Measurements from ENCODE around the gene POLR1B. TPM values are rescaled to one million over a fixed set of nuclear protein-coding genes. Genes with fewer than 3 reads are reported as not detected.
A peak's percentile ranks its signal among the peaks of the same experiment; 100 is the strongest.
"Not testable (repeated sequence)": the region's sequence is repeated elsewhere in the genome, so short reads cannot be mapped to it uniquely, and the experiment has no call there.

POLR1B gene, protein sequence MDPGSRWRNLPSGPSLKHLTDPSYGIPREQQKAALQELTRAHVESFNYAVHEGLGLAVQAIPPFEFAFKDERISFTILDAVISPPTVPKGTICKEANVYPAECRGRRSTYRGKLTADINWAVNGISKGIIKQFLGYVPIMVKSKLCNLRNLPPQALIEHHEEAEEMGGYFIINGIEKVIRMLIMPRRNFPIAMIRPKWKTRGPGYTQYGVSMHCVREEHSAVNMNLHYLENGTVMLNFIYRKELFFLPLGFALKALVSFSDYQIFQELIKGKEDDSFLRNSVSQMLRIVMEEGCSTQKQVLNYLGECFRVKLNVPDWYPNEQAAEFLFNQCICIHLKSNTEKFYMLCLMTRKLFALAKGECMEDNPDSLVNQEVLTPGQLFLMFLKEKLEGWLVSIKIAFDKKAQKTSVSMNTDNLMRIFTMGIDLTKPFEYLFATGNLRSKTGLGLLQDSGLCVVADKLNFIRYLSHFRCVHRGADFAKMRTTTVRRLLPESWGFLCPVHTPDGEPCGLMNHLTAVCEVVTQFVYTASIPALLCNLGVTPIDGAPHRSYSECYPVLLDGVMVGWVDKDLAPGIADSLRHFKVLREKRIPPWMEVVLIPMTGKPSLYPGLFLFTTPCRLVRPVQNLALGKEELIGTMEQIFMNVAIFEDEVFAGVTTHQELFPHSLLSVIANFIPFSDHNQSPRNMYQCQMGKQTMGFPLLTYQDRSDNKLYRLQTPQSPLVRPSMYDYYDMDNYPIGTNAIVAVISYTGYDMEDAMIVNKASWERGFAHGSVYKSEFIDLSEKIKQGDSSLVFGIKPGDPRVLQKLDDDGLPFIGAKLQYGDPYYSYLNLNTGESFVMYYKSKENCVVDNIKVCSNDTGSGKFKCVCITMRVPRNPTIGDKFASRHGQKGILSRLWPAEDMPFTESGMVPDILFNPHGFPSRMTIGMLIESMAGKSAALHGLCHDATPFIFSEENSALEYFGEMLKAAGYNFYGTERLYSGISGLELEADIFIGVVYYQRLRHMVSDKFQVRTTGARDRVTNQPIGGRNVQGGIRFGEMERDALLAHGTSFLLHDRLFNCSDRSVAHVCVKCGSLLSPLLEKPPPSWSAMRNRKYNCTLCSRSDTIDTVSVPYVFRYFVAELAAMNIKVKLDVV
- total RNA-seq (10 to 100 TPM in 3 of 4 donors, 1 to 10 TPM in 1; 9.9 to 13.8 (median 10.7) TPM), polyA plus RNA-seq (3.1 TPM)
- long read RNA-seq, donor 1, full-length matches to known transcripts, result 15 of 20 reads
- long read RNA-seq, donor 1, partial matches to known transcripts, result 4 of 20 reads
- long read RNA-seq, donor 1, other reads (novel, unspliced or antisense), result 1 of 20 reads
- long read RNA-seq, donor 2, full-length matches to known transcripts, result 9 of 9 reads
- long read RNA-seq, donor 2, partial matches to known transcripts, result 0 of 9 reads
- long read RNA-seq, donor 2, other reads (novel, unspliced or antisense), result 0 of 9 reads
- long read RNA-seq, donor 3, full-length matches to known transcripts, result 40 of 47 reads
- long read RNA-seq, donor 3, partial matches to known transcripts, result 3 of 47 reads
- long read RNA-seq, donor 3, other reads (novel, unspliced or antisense), result 4 of 47 reads
- long read RNA-seq, donor 4, full-length matches to known transcripts, result 7 of 8 reads
- long read RNA-seq, donor 4, partial matches to known transcripts, result 0 of 8 reads
- long read RNA-seq, donor 4, other reads (novel, unspliced or antisense), result 1 of 8 reads

DNA sequence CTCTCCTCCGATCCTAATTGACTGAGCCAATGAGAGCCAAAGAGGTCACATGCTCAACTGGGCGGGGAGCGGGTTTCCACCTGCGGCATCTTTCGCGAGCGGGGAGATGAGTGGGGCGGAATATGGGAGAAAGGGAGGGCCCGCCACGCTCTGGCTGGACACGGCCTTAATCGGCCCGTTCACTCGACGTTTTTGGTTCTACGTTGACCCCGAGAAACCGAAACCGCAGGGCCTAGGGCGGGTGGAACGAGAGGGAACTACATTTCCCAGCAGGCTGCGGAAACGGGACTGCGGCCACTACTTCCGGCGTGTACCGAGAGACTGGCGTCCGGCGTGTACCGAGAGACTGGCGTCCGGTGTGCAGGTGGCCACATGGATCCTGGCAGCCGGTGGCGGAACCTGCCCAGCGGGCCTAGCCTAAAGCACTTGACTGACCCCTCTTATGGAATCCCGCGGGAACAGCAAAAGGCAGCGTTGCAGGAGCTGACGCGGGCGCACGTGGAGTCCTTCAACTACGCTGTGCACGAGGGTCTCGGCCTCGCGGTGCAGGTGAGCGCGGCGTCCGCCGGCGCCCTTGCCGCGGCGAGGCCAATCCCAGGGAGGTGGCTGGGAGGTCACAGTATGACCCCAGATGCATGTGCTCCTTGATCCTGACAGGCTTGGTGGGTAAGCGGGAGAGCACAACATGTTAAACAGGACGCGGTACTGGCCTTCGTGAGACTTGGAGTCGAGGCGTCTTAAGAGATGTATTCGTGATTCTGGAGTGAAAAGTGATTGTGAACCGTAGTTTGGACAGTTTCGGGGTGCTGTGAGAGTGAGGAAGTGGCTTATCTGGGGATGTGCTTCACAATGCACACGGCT is at the start of gene POLR1B:
Gene POLR1B, plus strand, starts transcription at position 343 of the 861 bp plus-strand sequence. Its CDS starts 30 bp downstream, at position 373.
- intact Hi-C loops (cut with DNase I), result no loop called here
- WGBS, result under 1% methylated on average over 67 of the region's 67 CpGs

DNA sequence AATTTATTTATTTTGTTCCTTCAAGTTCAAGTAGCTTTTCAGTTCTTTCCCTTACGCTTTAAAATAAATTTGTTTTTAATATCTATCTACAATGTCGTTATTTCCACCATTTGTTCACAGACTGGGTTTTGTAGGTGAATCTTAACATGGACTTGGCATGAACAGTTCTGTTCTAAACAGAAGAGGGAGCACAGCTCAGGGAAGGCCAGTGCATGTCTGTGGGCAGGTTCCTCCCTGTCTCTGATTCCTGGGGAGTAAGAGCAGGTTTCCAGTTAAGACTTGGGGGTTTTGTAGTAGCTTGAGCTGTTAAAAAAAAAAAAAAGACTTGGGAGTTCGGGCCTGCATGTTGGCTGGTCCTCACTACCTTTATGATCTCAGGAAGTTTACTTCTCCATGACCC is 49.2 kb upstream of the POLR1B start:
- WGBS, result 92% methylated on average over 3 of the region's 3 CpGs
- H3K27me3 ChIP-seq (ENCODE audit: control insufficient read depth, insufficient read depth), result no peaks in the 10 kb centered on the region
- ATAC-seq (no peak), DNase-seq (no peak)
- H3K27ac ChIP-seq (ENCODE audit: low read length), result no peak overlapping the region
- intact Hi-C loops (cut with DNase I), result no loop called here
- no peak overlapping the region for H3K4me3 ChIP-seq (ENCODE audit: low read length)
- no peaks in the 10 kb centered on the region for H3K9me3 ChIP-seq (ENCODE audit: control insufficient read depth, low read length)
- H3K4me1 ChIP-seq (ENCODE audit: control insufficient read depth, insufficient read depth, low read length), result no peaks in the 10 kb centered on the region

More for the DNA sequence above, at the start of gene POLR1B:
- Histone ChIP-seq H3K4me1 (ENCODE audit: control insufficient read depth, insufficient read depth, low read length) (peaks cover 2% of the 10 kb centered on the region), H3K27ac (ENCODE audit: low read length) (peak within 1 kb of the TSS; percentile 81), H3K4me3 (ENCODE audit: low read length) (peak within 1 kb of the TSS; percentile 77), H3K27me3 (ENCODE audit: control insufficient read depth, insufficient read depth) (no peaks in the 10 kb centered on the region), H3K9me3 (ENCODE audit: control insufficient read depth, low read length) (no peaks in the 10 kb centered on the region)
- ATAC-seq (peak; percentile 97 to 98), DNase-seq (peak; percentile 86 to 93 (median 92))

DNA sequence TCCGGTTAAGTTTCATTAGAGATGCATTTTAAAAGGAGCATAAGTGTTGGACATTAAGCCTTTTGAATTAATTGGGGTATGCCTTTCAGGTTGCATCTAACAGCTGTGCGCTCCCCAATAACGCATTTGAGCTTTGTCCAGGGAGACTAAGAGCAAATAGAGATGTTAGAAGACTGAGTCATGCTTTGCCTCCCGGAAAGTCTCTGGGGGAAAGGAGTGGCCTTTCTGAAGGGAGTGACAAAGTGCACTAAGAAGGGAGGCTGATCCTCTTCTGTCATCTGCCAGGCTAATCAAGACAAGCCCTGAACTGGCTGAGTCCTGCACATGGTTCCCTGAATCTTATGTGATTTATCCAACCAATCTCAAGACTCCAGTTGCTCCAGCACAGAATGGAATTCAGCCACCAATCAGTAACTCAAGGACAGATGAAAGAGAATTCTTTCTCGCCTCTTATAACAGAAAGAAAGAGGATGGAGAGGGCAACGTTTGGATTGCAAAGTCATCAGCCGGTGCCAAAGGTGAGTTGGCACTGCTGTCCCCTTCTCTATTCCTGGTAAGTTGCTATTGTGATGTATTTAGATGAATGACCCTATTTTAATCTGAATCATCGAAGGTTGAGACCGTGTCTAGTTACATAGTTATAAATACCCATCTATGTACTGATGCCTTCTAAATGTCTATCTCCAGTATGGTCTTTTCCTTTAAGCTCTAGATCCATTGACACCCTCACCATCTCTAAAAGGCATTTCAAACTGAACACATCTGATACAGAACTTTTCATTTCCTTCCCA is 48.2 kb upstream of the POLR1B start:
- intact Hi-C loops (cut with DNase I), result no loop called here
- Histone ChIP-seq H3K27ac (ENCODE audit: low read length) (no peak overlapping the region), H3K27me3 (ENCODE audit: control insufficient read depth, insufficient read depth) (no peaks in the 10 kb centered on the region), H3K4me1 (ENCODE audit: control insufficient read depth, insufficient read depth, low read length) (no peaks in the 10 kb centered on the region), H3K4me3 (ENCODE audit: low read length) (no peak overlapping the region), H3K9me3 (ENCODE audit: control insufficient read depth, low read length) (no peaks in the 10 kb centered on the region)
- ATAC-seq, result peak in 1 of 2 donors; percentile 68
- WGBS, result 68% methylated on average over 9 of the region's 9 CpGs
- DNase-seq, result no peak

DNA sequence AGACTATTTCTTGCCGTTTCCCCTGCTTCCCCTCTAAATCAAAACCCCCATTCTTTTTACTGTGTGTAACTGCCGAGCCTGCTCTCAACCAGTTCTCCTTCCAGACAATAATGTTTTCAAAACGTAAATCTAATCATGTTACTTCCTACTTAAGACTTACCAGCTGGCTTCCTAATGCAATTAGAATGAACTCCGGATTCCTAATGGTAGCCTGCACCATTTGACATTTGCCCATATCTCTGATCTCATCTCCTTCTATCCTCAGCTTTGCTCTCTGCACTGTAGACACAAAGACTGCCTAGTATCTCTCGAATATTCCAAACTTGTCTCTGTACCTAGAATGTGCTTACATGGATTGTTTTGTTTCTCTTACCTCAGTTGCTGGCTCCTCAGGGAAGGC is 47.4 kb upstream of the POLR1B start:
- H3K4me3 ChIP-seq (ENCODE audit: low read length), result no peak overlapping the region
- no peaks in the 10 kb centered on the region for H3K27me3 ChIP-seq (ENCODE audit: control insufficient read depth, insufficient read depth)
- H3K9me3 ChIP-seq (ENCODE audit: control insufficient read depth, low read length), result no peaks in the 10 kb centered on the region
- DNase-seq (no peak), ATAC-seq (no peak)
- WGBS, result 82% methylated on average over 5 of the region's 5 CpGs
- no peaks in the 10 kb centered on the region for H3K4me1 ChIP-seq (ENCODE audit: control insufficient read depth, insufficient read depth, low read length)
- H3K27ac ChIP-seq (ENCODE audit: low read length), result no peak overlapping the region
- intact Hi-C loops (cut with DNase I), result no loop called here

DNA sequence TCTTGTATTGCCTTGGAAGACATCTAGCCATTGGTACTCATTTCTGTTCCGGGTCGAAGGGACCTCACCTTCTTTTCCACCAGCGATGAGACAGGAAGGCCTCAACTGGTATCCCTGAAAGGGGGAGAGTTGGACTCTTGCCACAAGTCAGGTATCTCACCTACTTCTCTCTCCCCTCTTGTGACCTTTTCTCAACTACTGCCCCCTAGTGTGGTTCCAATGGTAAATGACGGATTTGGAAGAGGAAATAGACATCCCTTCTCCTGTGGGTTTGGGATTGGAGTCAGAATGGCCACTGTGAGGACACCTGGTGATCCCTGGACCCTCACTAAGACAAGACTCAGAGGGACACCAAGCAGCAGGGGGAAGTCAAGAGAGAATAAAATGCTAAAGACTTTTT is 46.4 kb upstream of the POLR1B start:
- WGBS, result 93% methylated on average over 4 of the region's 4 CpGs
- H3K27me3 ChIP-seq (ENCODE audit: control insufficient read depth, insufficient read depth); intact Hi-C loops (cut with DNase I); H3K9me3 ChIP-seq (ENCODE audit: control insufficient read depth, low read length); DNase-seq; H3K4me1 ChIP-seq (ENCODE audit: control insufficient read depth, insufficient read depth, low read length); ATAC-seq; H3K4me3 ChIP-seq (ENCODE audit: low read length); H3K27ac ChIP-seq (ENCODE audit: low read length): not testable (repeated sequence)

DNA sequence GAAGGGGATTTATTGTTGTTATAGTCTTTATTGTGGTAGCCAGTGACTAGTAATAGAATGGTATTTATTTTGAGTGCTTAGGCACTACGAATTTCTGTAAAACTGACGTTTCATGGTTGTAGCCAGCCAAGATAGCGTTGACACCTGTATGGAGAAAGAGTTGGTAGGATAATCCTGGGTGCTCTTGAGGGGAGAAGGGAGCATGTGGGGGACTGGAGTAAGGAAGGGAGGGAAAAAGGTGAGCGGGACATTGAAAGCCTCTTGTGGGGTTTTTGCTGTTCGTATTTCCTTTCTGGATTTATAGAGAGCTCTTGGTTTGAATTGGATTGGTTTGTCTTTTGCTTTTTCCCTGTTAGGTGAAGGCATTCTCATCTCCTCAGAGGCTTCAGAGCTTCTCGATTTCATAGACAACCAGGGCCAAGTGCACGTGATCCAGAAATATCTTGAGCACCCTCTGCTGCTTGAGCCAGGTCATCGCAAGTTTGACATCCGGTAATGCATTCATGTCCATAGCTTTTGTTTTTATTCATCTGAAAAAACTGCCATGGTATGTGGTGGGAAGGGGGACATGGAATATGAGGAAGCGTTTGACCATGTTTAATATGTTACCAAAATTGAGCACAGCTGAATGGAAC is 41.3 kb upstream of the POLR1B start:
- H3K4me1 ChIP-seq (ENCODE audit: control insufficient read depth, insufficient read depth, low read length); H3K27me3 ChIP-seq (ENCODE audit: control insufficient read depth, insufficient read depth); intact Hi-C loops (cut with DNase I); H3K27ac ChIP-seq (ENCODE audit: low read length); H3K4me3 ChIP-seq (ENCODE audit: low read length); H3K9me3 ChIP-seq (ENCODE audit: control insufficient read depth, low read length): not testable (repeated sequence)
- peak; percentile 47 to 68 for ATAC-seq
- 56% methylated on average over 9 of the region's 10 CpGs for WGBS
- DNase-seq, result peak in 1 of 3 donors; percentile 58

DNA sequence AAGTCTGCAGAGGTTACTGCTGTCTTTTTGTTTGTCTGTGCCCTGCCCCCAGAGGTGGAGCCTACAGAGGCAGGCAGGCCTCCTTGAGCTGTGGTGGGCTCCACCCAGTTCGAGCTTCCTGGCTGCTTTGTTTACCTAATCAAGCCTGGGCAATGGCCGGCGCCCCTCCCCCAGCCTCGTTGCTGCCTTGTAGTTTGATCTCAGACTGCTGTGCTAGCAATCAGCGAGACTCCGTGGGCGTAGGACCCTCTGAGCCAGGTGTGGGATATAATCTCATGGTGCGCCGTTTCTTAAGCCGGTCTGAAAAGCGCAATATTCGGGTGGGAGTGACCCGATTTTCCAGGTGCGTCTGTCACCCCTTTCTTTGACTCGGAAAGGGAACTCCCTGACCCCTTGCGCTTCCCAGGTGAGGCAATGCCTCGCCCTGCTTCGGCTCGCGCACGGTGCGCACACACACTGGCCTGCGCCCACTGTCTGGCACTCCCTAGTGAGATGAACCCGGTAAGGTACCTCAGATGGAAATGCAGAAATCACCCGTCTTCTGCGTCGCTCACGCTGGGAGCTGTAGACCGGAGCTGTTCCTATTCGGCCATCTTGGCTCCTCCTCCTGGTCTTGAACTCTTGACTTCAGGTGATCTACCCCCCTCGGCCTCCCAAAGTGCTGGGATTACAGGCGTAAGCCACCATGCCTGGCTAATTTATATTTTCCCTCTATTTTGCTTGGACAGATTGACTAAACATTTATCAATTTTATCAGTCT is 32.8 kb upstream of the POLR1B start:
- H3K4me3 ChIP-seq (ENCODE audit: low read length); ATAC-seq; H3K9me3 ChIP-seq (ENCODE audit: control insufficient read depth, low read length); DNase-seq; H3K27me3 ChIP-seq (ENCODE audit: control insufficient read depth, insufficient read depth); H3K27ac ChIP-seq (ENCODE audit: low read length); H3K4me1 ChIP-seq (ENCODE audit: control insufficient read depth, insufficient read depth, low read length); intact Hi-C loops (cut with DNase I): not testable (repeated sequence)
- WGBS, result 92% methylated on average over 29 of the region's 32 CpGs

DNA sequence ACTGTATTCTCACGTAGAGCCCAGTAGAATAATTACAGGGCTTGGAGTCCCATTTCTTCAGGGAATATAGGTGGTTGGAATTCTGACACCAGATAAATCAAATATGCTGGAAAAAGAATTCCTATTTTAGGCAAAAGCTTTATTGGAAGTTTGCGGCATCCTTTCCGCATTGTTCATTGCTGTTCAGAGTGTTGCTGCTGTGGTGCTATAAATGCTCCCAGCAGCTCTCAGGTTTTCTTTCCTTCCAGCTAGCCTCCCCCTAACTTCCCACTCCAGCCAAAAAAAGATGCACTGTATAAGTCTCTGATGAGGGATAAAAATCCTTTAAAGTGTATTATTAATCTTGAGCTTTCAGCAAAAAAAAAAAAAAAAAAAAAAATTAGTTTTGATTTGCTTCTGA is 25.5 kb upstream of the POLR1B start:
- H3K27ac ChIP-seq (ENCODE audit: low read length), result no peak overlapping the region
- WGBS, result 98% methylated on average over 3 of the region's 3 CpGs
- no peaks in the 10 kb centered on the region for H3K9me3 ChIP-seq (ENCODE audit: control insufficient read depth, low read length)
- no peaks in the 10 kb centered on the region for H3K4me1 ChIP-seq (ENCODE audit: control insufficient read depth, insufficient read depth, low read length)
- no peaks in the 10 kb centered on the region for H3K27me3 ChIP-seq (ENCODE audit: control insufficient read depth, insufficient read depth)
- no peak for ATAC-seq
- no peak overlapping the region for H3K4me3 ChIP-seq (ENCODE audit: low read length)
- intact Hi-C loops (cut with DNase I), result no loop called here
- DNase-seq, result no peak

Data from right cardiac atrium (tissue), 5 donors.